Esophagus squamous epithelium (tissue), 5 donors: ENCODE measurements around the gene CCDC78. TPM values are rescaled to one million over a fixed set of nuclear protein-coding genes. Genes with fewer than 3 reads are reported as not detected.

Source experiments
- DNase-seq: peaks from one replicate; lab custom pipeline; 2025; lab: John Stamatoyannopoulos, UW
- H3K27ac ChIP-seq, 4 donors: fragments of 200-600 bp; sonication (generic); one replicate each; pipeline ENCODE4 v1.5.1; 2016 to 2019; ENCODE audit warnings: mild to moderate bottlenecking in 1 of 4
- H3K27me3 ChIP-seq, 4 donors: fragments of 200-600 bp; sonication (generic); 1 replicate in 3 of 4; 2 replicates in 1 of 4; pipeline versions ENCODE4 v1.5.1 to v1.6.0; 2017 to 2021; ENCODE audit warnings: antibody characterized with exemption in 1 of 4
- H3K36me3 ChIP-seq, 3 donors: fragments of 200-600 bp; sonication (generic); one replicate each; pipeline ENCODE4 v1.5.1; 2016 to 2019
- H3K4me1 ChIP-seq, 3 donors: fragments of 200-600 bp; sonication (generic); one replicate each; pipeline ENCODE4 v1.5.1; 2017 to 2019
- H3K4me3 ChIP-seq, 4 donors: fragments of 200-600 bp; sonication (generic); 1 replicate in 3 of 4; 2 replicates in 1 of 4; pipeline ENCODE4 v1.5.1; 2016 to 2019; ENCODE audit warnings: mild to moderate bottlenecking in 2 of 4, moderate library complexity in 1 of 4
- H3K9me3 ChIP-seq, 3 donors: fragments of 200-600 bp; sonication (generic); one replicate each; pipeline ENCODE4 v1.5.1; 2016 to 2019
- POLR2A ChIP-seq, 4 donors: fragments of 450-650 bp; IDR thresholded peaks; one replicate each; pipeline ENCODE4 v1.6.1; 2017; ENCODE audit warnings: antibody characterized with exemption in 4 of 4, mild to moderate bottlenecking in 4 of 4, moderate library complexity in 3 of 4
- WGBS, 2 donors: methylation state at CpG; one replicate each; pipeline ENCODE4 v1.1.5; 2018; 5-methylcytosine and 5-hydroxymethylcytosine counted together
- intact Hi-C: fragments of 100-400 bp; cut with DNase I; formaldehyde crosslinking; loops from one replicate; pipeline ENCODE4 v1.15.0; 2022
- total RNA-seq, 4 donors: library from RNA; depleted of rRNA; stranded (reverse); fragments of >200 nt; gene quantifications; one replicate each; pipeline ENCODE4 v1.1.0, GENCODE V29; 2016
- TF ChIP-seq, protein P1 (sequence below), 6 experiments: fragments of 450-650 bp in 4 of 6; fragments of 200-600 bp in 2 of 6; sonication (generic) in 2 of 6; IDR thresholded peaks; one replicate each; pipeline ENCODE4 v1.5.1; 2016 to 2019; ENCODE audit warnings: antibody characterized with exemption in 6 of 6, mild to moderate bottlenecking in 4 of 6, moderate library complexity in 4 of 6
- donor health status: DM: yes; HTN: yes; CAD: no.

Gene CCDC78
- total RNA-seq, 4 donors from 2014 or later = under 0.01 to 1.0 (median 0.47) TPM

DNA sequence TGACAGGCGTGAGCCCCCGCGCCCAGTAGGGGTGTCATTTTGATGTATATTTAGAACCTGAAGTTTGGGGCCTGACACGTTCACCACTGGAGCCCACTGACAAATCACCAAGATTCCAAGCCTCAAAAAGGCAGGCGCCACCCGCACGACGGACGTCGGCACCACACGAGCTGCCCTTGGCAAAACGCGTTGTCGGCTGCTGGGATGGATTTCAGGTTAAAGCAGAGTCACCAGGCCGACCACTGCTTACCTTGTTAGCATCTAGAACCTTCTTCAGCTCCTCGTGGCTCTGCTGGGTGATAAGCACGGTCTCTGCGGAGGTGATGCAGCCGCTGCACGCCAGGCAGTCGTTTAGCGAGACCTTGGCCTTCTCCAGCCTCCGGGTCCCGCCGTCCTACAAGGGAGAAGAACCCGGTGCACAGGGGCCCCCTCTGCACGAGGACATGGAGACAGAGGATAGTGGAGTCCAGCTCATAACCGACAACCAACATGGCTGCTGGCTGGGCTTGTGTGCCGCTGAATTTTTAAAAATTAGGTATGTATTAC lies 10.8 kb upstream of the CCDC78 start:
- no peaks in the 10 kb centered on the region for H3K9me3 ChIP-seq
- H3K4me1 ChIP-seq = peaks cover 11 to 33% (median 15%) of the 10 kb centered on the region in 3 donors
- H3K4me3 ChIP-seq = no peak overlapping the region
- no peak for TF ChIP-seq POLR2A (IDR thresholded peaks at IDR 0.05)
- TF ChIP-seq, protein P1, sequence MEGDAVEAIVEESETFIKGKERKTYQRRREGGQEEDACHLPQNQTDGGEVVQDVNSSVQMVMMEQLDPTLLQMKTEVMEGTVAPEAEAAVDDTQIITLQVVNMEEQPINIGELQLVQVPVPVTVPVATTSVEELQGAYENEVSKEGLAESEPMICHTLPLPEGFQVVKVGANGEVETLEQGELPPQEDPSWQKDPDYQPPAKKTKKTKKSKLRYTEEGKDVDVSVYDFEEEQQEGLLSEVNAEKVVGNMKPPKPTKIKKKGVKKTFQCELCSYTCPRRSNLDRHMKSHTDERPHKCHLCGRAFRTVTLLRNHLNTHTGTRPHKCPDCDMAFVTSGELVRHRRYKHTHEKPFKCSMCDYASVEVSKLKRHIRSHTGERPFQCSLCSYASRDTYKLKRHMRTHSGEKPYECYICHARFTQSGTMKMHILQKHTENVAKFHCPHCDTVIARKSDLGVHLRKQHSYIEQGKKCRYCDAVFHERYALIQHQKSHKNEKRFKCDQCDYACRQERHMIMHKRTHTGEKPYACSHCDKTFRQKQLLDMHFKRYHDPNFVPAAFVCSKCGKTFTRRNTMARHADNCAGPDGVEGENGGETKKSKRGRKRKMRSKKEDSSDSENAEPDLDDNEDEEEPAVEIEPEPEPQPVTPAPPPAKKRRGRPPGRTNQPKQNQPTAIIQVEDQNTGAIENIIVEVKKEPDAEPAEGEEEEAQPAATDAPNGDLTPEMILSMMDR (IDR thresholded peaks at IDR 0.05) = no peak
- no peak for DNase-seq
- H3K36me3 ChIP-seq = peaks cover 35 to 74% (median 35%) of the 10 kb centered on the region in 3 donors
- H3K27ac ChIP-seq = no peak overlapping the region
- H3K27me3 ChIP-seq = no peaks in the 10 kb centered on the region
- WGBS, 2 donors = 94% methylated on average over 14 to 22 of the region's 29 CpGs
- intact Hi-C loops = no loop called here

- Histone ChIP-seq H3K36me3 (peaks cover 35 to 84% (median 35%) of the 10 kb centered on the region in 3 donors), H3K27me3 (no peaks in the 10 kb centered on the region), H3K4me3 (no peak overlapping the region), H3K9me3 (no peaks in the 10 kb centered on the region), H3K27ac (no peak overlapping the region), H3K4me1 (peaks cover 11 to 25% (median 11%) of the 10 kb centered on the region in 3 donors)
- WGBS, 2 donors = 89 to 90% methylated on average over 10 to 13 of the region's 13 CpGs
- intact Hi-C loops = no loop called here
- DNase-seq = no peak
- TF ChIP-seq, protein P1 (IDR thresholded peaks at IDR 0.05) = no peak
- no peak for TF ChIP-seq POLR2A (IDR thresholded peaks at IDR 0.05)
Measured at GRCh38 chr16:735982-736453, 9.8 kb upstream of the CCDC78 start.

GRCh38 chr16:734981-735881 lies 9.0 kb upstream of the CCDC78 start:
- Histone ChIP-seq H3K27ac (no peak overlapping the region), H3K4me1 (peaks cover 8 to 20% (median 10%) of the 10 kb centered on the region in 3 donors), H3K36me3 (peaks cover 35 to 92% (median 42%) of the 10 kb centered on the region in 3 donors), H3K4me3 (no peak overlapping the region), H3K27me3 (no peaks in the 10 kb centered on the region), H3K9me3 (no peaks in the 10 kb centered on the region)
- intact Hi-C loops = no loop called here
- TF ChIP-seq, protein P1 (IDR thresholded peaks at IDR 0.05) = no peak
- no peak for TF ChIP-seq POLR2A (IDR thresholded peaks at IDR 0.05)
- DNase-seq = no peak
- 89 to 93% methylated on average over 11 to 13 of the region's 25 CpGs for WGBS, 2 donors

GRCh38 chr16:734208-734980 lies 8.2 kb upstream of the CCDC78 start:
- Histone ChIP-seq H3K27me3 (peaks cover 0 to 1% (median 0%) of the 10 kb centered on the region in 4 donors), H3K27ac (no peak overlapping the region), H3K4me1 (peaks cover 0 to 12% (median 3%) of the 10 kb centered on the region in 3 donors), H3K4me3 (no peak overlapping the region), H3K9me3 (no peaks in the 10 kb centered on the region), H3K36me3 (peaks cover 35 to 93% (median 42%) of the 10 kb centered on the region in 3 donors)
- no peak for DNase-seq
- 84 to 89% methylated on average over 21 to 27 of the region's 49 CpGs for whole genome bisulfite sequencing, 2 donors
- TF ChIP-seq POLR2A (IDR thresholded peaks at IDR 0.05) = no peak
- TF ChIP-seq, protein P1 (IDR thresholded peaks at IDR 0.05) = no peak
- intact Hi-C loops = no loop called here
